Measurements from ENCODE around the gene SNX22.

DNA sequence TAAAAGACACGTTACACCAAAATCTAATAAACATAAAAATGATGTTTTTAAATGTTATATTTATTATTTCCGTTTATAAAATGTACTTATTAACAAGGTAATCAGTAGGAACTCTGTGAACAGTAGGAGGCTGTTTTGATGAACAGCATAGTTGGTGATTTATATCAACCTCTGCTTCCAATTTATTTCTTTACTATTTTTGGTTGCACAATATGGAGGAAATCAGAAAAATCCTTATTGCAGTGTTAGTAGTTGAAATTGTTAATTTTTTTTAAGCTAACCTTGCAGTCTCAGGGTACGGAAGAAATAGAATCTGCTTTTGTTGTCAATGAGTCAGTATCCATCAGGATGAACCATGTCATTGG is 5.0 kb upstream of the SNX22 start:
- TF ChIP-seq CTCF (conservative IDR thresholded peaks at IDR 0.05; ENCODE audit: low read depth, low read length) (no peak), EZH2 (IDR thresholded peaks at IDR 0.05; ENCODE audit: borderline replicate concordance, low read depth, low read length, poor library complexity, severe bottlenecking) (no peak)

Measured in A673 (cell line).